ENCODE data around the gene MBNL1. TPM values are rescaled to one million over a fixed set of nuclear protein-coding genes. Genes with fewer than 3 reads are reported as not detected.

The MBNL1 gene
- total RNA-seq, 1 experiment from 2014 or later = 68.6 TPM

GRCh38 chr3:152290374-152290773 is 21.6 kb downstream of the MBNL1 start:
- BruUV-seq (replicated peaks) = no TSS peak
- CTCF ChIA-PET = no interaction called here

DNA sequence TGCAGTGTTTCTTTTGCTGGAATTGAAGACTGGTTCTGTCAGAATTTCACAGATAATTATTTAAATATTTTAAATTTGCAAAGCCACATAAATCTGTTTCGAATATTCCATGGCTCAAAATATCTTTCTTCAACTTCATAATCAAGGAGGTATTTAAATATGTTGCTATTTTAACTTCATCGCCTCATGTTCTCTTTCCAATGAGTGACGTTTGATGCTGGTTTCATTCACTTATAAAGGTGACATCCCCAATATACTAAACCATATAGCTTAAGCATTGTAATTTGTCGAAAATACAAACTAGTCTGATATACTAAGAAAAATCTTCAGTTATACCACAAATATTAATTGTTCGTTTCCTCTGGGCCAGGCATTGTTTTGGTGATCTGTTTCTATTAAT is 22.5 kb downstream of the MBNL1 start:
- no peak overlapping the region for H3K4me3 Mint-ChIP-seq (ENCODE audit: unreplicated experiment)
- Histone ChIP-seq H3K27me3 (replicated peaks; ENCODE audit: control insufficient read depth, insufficient read depth, low read length) (no peaks in the 10 kb centered on the region), H3K9me3 (no peaks in the 10 kb centered on the region), H3K4me3 (ENCODE audit: low read depth, low read length) (no peak overlapping the region), H3K4me1 (no peaks in the 10 kb centered on the region), H3K36me3 (ENCODE audit: control insufficient read depth, insufficient read depth, low read length) (no peaks in the 10 kb centered on the region)
- no peaks in the 10 kb centered on the region for H3K27me3 Mint-ChIP-seq (ENCODE audit: insufficient read depth, unreplicated experiment)
- H3K4me1 Mint-ChIP-seq (ENCODE audit: low read depth, unreplicated experiment) = peaks cover 15% of the 10 kb centered on the region
- TF ChIP-seq CTCF (IDR thresholded peaks at IDR 0.05; ENCODE audit: insufficient read depth in 1 of 2, low read depth in 1 of 2, low read length in 1 of 2, severe bottlenecking in 1 of 2, unreplicated experiment in 1 of 2) = no peak
- ChIA-PET CTCF (interaction anchor here (0.6 kb wide), 2 partner anchors 15 to 1205 kb away, joined by 3 to 4 read pairs; no protein-coding TSS in a partner anchor), POLR2A (no interaction called here)
- no peaks in the 10 kb centered on the region for H3K9me3 Mint-ChIP-seq (ENCODE audit: unreplicated experiment)
- DNase-seq = no peak
- intact Hi-C loops (cut with micrococcal nuclease; ENCODE audit: unreplicated experiment) = no loop called here
- BruUV-seq (replicated peaks) = no TSS peak
- H3K27ac Mint-ChIP-seq (ENCODE audit: unreplicated experiment) = no peak overlapping the region
- no peaks in the 10 kb centered on the region for H3K36me3 Mint-ChIP-seq (ENCODE audit: insufficient read depth, unreplicated experiment)

More at GRCh38 chr3:152290374-152290773, 21.6 kb downstream of the MBNL1 start:
- Mint-ChIP-seq H3K4me3 (ENCODE audit: unreplicated experiment) (no peak overlapping the region), H3K36me3 (ENCODE audit: insufficient read depth, unreplicated experiment) (no peaks in the 10 kb centered on the region), H3K9me3 (ENCODE audit: unreplicated experiment) (no peaks in the 10 kb centered on the region), H3K27me3 (ENCODE audit: insufficient read depth, unreplicated experiment) (no peaks in the 10 kb centered on the region), H3K4me1 (ENCODE audit: low read depth, unreplicated experiment) (peaks cover 6% of the 10 kb centered on the region), H3K27ac (ENCODE audit: unreplicated experiment) (no peak overlapping the region)
- no peaks in the 10 kb centered on the region for H3K4me1 ChIP-seq
- DNase-seq = no peak
- H3K4me3 ChIP-seq (ENCODE audit: low read depth, low read length) = no peak overlapping the region
- H3K36me3 ChIP-seq (ENCODE audit: control insufficient read depth, insufficient read depth, low read length) = no peaks in the 10 kb centered on the region
- H3K9me3 ChIP-seq = no peaks in the 10 kb centered on the region
- intact Hi-C loops (cut with micrococcal nuclease; ENCODE audit: unreplicated experiment) = no loop called here
- TF ChIP-seq CTCF (IDR thresholded peaks at IDR 0.05; ENCODE audit: insufficient read depth in 1 of 2, low read depth in 1 of 2, low read length in 1 of 2, severe bottlenecking in 1 of 2, unreplicated experiment in 1 of 2) = no peak
- POLR2A ChIA-PET = no interaction called here
- H3K27me3 ChIP-seq (replicated peaks; ENCODE audit: control insufficient read depth, insufficient read depth, low read length) = no peaks in the 10 kb centered on the region

DNA sequence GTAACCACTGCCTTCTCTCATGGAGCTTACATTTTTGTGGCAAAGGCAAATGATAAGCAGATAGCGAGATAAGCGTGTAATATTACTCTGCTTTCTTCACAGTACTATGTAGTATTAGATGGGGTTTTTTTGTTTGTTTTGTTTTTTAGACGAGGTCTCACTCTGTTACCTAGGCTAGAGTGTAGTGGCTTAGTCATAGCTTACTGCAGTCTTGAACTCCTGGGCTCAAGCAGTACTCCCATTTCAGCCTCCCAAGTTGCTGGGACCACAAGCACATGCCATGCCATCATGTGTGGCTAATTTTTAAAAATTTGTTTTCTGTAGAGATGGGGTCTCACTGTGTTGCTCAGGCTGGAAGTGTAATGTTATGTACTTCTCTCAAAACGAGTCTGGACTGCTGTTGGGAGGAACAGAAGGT is 22.9 kb downstream of the MBNL1 start:
- H3K9me3 Mint-ChIP-seq (ENCODE audit: unreplicated experiment) = no peaks in the 10 kb centered on the region
- H3K27me3 Mint-ChIP-seq (ENCODE audit: insufficient read depth, unreplicated experiment) = no peaks in the 10 kb centered on the region
- peaks cover 15% of the 10 kb centered on the region for H3K4me1 Mint-ChIP-seq (ENCODE audit: low read depth, unreplicated experiment)
- Histone ChIP-seq H3K4me1 (no peaks in the 10 kb centered on the region), H3K9me3 (no peaks in the 10 kb centered on the region), H3K27me3 (replicated peaks; ENCODE audit: control insufficient read depth, insufficient read depth, low read length) (no peaks in the 10 kb centered on the region), H3K36me3 (ENCODE audit: control insufficient read depth, insufficient read depth, low read length) (no peaks in the 10 kb centered on the region), H3K4me3 (ENCODE audit: low read depth, low read length) (no peak overlapping the region)
- intact Hi-C loops (cut with micrococcal nuclease; ENCODE audit: unreplicated experiment) = no loop called here
- H3K4me3 Mint-ChIP-seq (ENCODE audit: unreplicated experiment) = no peak overlapping the region
- peaks cover under 1% of the 10 kb centered on the region for H3K36me3 Mint-ChIP-seq (ENCODE audit: insufficient read depth, unreplicated experiment)
- no peak for DNase-seq
- TF ChIP-seq CTCF (IDR thresholded peaks at IDR 0.05; ENCODE audit: insufficient read depth in 1 of 2, low read depth in 1 of 2, low read length in 1 of 2, severe bottlenecking in 1 of 2, unreplicated experiment in 1 of 2) = no peak
- CTCF ChIA-PET = interaction anchor here (0.6 kb wide), 1 partner anchor 1206 kb away, joined by 4 read pairs; no protein-coding TSS in a partner anchor
- BruUV-seq (replicated peaks) = no TSS peak
- no peak overlapping the region for H3K27ac Mint-ChIP-seq (ENCODE audit: unreplicated experiment)
- POLR2A ChIA-PET = no interaction called here

Data from Caco-2 (cell line).